Measurements from ENCODE around the gene PRELP. TPM values are rescaled to one million over a fixed set of nuclear protein-coding genes. Genes with fewer than 3 reads are reported as not detected.

PRELP gene
- total RNA-seq, 1 experiment from 2014 or later, result not detected

- Histone ChIP-seq H3K27me3 (ENCODE audit: control insufficient read depth, insufficient read depth, low read length) (peaks cover 21% of the 10 kb centered on the region), H3K9me3 (ENCODE audit: control insufficient read depth, insufficient read depth, low read depth, low read length) (no peaks in the 10 kb centered on the region), H3K36me3 (ENCODE audit: control insufficient read depth, insufficient read depth, low read length) (no peaks in the 10 kb centered on the region), H3K4me3 (ENCODE audit: low read depth in 2 of 2, low read length in 2 of 2) (no peak overlapping the region), H3K4me1 (ENCODE audit: control insufficient read depth, insufficient read depth, low read length) (no peaks in the 10 kb centered on the region), H3K27ac (ENCODE audit: low read length) (no peak overlapping the region)
- ATAC-seq (no peak), DNase-seq (ENCODE audit: low read depth, low spot score) (no peak)
- ChIA-PET CTCF (interaction anchor here (0.5 kb wide), 1 partner anchor 25 kb away, joined by 3 read pairs; no protein-coding TSS in a partner anchor), POLR2A (no interaction called here)
- no TSS peak for BruUV-seq (replicated peaks)
- intact Hi-C loops (cut with micrococcal nuclease; ENCODE audit: unreplicated experiment), result no loop called here
- in situ Hi-C loops (cut with HindIII; ENCODE audit: low pct_unique_long_range_greater_than_20kb, low sequenced_read_pairs), result no loop called here
- no peak for TF ChIP-seq TCF7L2 (IDR thresholded peaks at IDR 0.05; ENCODE audit: low read depth, low read length)
- no peak for TF ChIP-seq REST (IDR thresholded peaks at IDR 0.05; ENCODE audit: insufficient read depth in 1 of 2, low read depth in 2 of 2, low read length in 1 of 2)
- no peak for TF ChIP-seq CTCF (IDR thresholded peaks at IDR 0.05)
- no peak for TF ChIP-seq SIN3A (IDR thresholded peaks at IDR 0.05; ENCODE audit: borderline replicate concordance, insufficient read depth, low read depth, low read length)
- no peak for TF ChIP-seq POLR2AphosphoS5 (IDR thresholded peaks at IDR 0.05; ENCODE audit: low read depth, low read length)
These were observed 3.4 kb downstream of the PRELP start for GRCh38 chr1:203478986-203479385.

- no peaks in the 10 kb centered on the region for H3K9me3 ChIP-seq (ENCODE audit: control insufficient read depth, insufficient read depth, low read depth, low read length)
- intact Hi-C loops (cut with micrococcal nuclease; ENCODE audit: unreplicated experiment) (no loop called here), in situ Hi-C loops (cut with HindIII; ENCODE audit: low pct_unique_long_range_greater_than_20kb, low sequenced_read_pairs) (no loop called here)
- H3K36me3 ChIP-seq (ENCODE audit: control insufficient read depth, insufficient read depth, low read length), result no peaks in the 10 kb centered on the region
- TF ChIP-seq REST (IDR thresholded peaks at IDR 0.05; ENCODE audit: insufficient read depth in 1 of 2, low read depth in 2 of 2, low read length in 1 of 2) (no peak), SIN3A (IDR thresholded peaks at IDR 0.05; ENCODE audit: borderline replicate concordance, insufficient read depth, low read depth, low read length) (no peak), CTCF (IDR thresholded peaks at IDR 0.05) (no peak), TCF7L2 (IDR thresholded peaks at IDR 0.05; ENCODE audit: low read depth, low read length) (no peak), POLR2AphosphoS5 (IDR thresholded peaks at IDR 0.05; ENCODE audit: low read depth, low read length) (no peak)
- H3K4me1 ChIP-seq (ENCODE audit: control insufficient read depth, insufficient read depth, low read length), result no peaks in the 10 kb centered on the region
- no peak for ATAC-seq
- no peak for DNase-seq (ENCODE audit: low read depth, low spot score)
- BruUV-seq (replicated peaks), result no TSS peak
- peaks cover 21% of the 10 kb centered on the region for H3K27me3 ChIP-seq (ENCODE audit: control insufficient read depth, insufficient read depth, low read length)
- ChIA-PET CTCF (no interaction called here), POLR2A (no interaction called here)
- H3K4me3 ChIP-seq (ENCODE audit: low read depth in 2 of 2, low read length in 2 of 2), result no peak overlapping the region
- no peak overlapping the region for H3K27ac ChIP-seq (ENCODE audit: low read length)
These were observed 4.0 kb downstream of the PRELP start for GRCh38 chr1:203479646-203480045.
